Lower lobe of right lung (tissue), 2 donors: ENCODE results near the gene PARM1. TPM values are rescaled to one million over a fixed set of nuclear protein-coding genes. Genes with fewer than 3 reads are reported as not detected.

Experiments
- ATAC-seq, 2 donors: fragments of 200-7000 bp; cut with Tn5 transposase; one replicate each; pipeline ENCODE4 v1.9.1; 2020 to 2022; ENCODE audit warnings: mild to moderate bottlenecking in 2 of 2, moderate library complexity in 2 of 2
- DNase-seq: peaks from one replicate; pipeline ENCODE4 v3.0.0-alpha.2; 2020
- H3K27ac ChIP-seq: fragments of 200-600 bp; one replicate; pipeline ENCODE4 v1.8.0; 2022
- H3K27me3 ChIP-seq: fragments of 200-600 bp; one replicate; pipeline ENCODE4 v1.8.0; 2022; ENCODE audit warnings: low read depth
- H3K36me3 ChIP-seq: fragments of 200-600 bp; one replicate; pipeline ENCODE4 v1.8.0; 2022; ENCODE audit warnings: mild to moderate bottlenecking
- H3K4me1 ChIP-seq: fragments of 200-600 bp; one replicate; pipeline ENCODE4 v1.8.0; 2022
- H3K4me3 ChIP-seq: fragments of 200-600 bp; one replicate; pipeline ENCODE4 v1.8.0; 2022; ENCODE audit warnings: mild to moderate bottlenecking
- H3K9me3 ChIP-seq: fragments of 200-600 bp; one replicate; pipeline ENCODE4 v1.8.0; 2022
- CTCF ChIP-seq: fragments of 200-600 bp; IDR thresholded peaks from one replicate; pipeline ENCODE4 v1.8.0; 2022; ENCODE audit warnings: antibody characterized with exemption, mild to moderate bottlenecking
- intact Hi-C: fragments of 100-400 bp; cut with DNase I; formaldehyde crosslinking; loops from one replicate; pipeline ENCODE4 v1.11.0; 2022
- total RNA-seq: library from RNA; stranded (reverse); fragmentation: NEBNext Ultra II Directional; extraction: Animal tissue kit (Norgen Biotek cat#: 25700); gene quantifications from one replicate; pipeline ENCODE4 v1.2.1, GENCODE V29; 2021
- donor health status: DM: no; HTN: yes; CAD: no; lungs with severe emphysema.

Gene PARM1
- total RNA-seq, 1 donor from 2014 or later = 64.1 TPM

- no peak for TF ChIP-seq CTCF
- no peak overlapping the region for H3K4me3 ChIP-seq
- ATAC-seq = no peak
- intact Hi-C loops = no loop called here
- no peak overlapping the region for H3K27ac ChIP-seq
- no peak for DNase-seq
- no peaks in the 10 kb centered on the region for H3K4me1 ChIP-seq
- no peaks in the 10 kb centered on the region for H3K36me3 ChIP-seq
- H3K9me3 ChIP-seq = no peaks in the 10 kb centered on the region
- H3K27me3 ChIP-seq = no peaks in the 10 kb centered on the region
Measured at GRCh38 chr4:74893171-74893570, 39.7 kb upstream of the PARM1 start.

GRCh38 chr4:74896595-74896994 lies 36.3 kb upstream of the PARM1 start:
- DNase-seq (no peak), ATAC-seq (no peak)
- TF ChIP-seq CTCF = no peak
- H3K36me3 ChIP-seq = no peaks in the 10 kb centered on the region
- no peak overlapping the region for H3K27ac ChIP-seq
- H3K4me1 ChIP-seq = no peaks in the 10 kb centered on the region
- H3K27me3 ChIP-seq = no peaks in the 10 kb centered on the region
- intact Hi-C loops = no loop called here
- H3K9me3 ChIP-seq = no peaks in the 10 kb centered on the region
- no peak overlapping the region for H3K4me3 ChIP-seq

- H3K4me3 ChIP-seq = no peak overlapping the region
- no peak overlapping the region for H3K27ac ChIP-seq
- H3K4me1 ChIP-seq = no peaks in the 10 kb centered on the region
- no peaks in the 10 kb centered on the region for H3K36me3 ChIP-seq
- no peak for TF ChIP-seq CTCF
- ATAC-seq (no peak), DNase-seq (no peak)
- intact Hi-C loops = no loop called here
- no peaks in the 10 kb centered on the region for H3K27me3 ChIP-seq
- no peaks in the 10 kb centered on the region for H3K9me3 ChIP-seq
Measured at GRCh38 chr4:74897386-74897785, 35.5 kb upstream of the PARM1 start.

- H3K4me1 ChIP-seq = no peaks in the 10 kb centered on the region
- no peak for ATAC-seq
- intact Hi-C loops = no loop called here
- H3K4me3 ChIP-seq = no peak overlapping the region
- no peaks in the 10 kb centered on the region for H3K36me3 ChIP-seq
- no peak for TF ChIP-seq CTCF
- DNase-seq = no peak
- no peak overlapping the region for H3K27ac ChIP-seq
- H3K27me3 ChIP-seq = no peaks in the 10 kb centered on the region
- no peaks in the 10 kb centered on the region for H3K9me3 ChIP-seq
Measured at GRCh38 chr4:74900862-74901261, 32.1 kb upstream of the PARM1 start.

GRCh38 chr4:74904509-74905065 lies 28.3 kb upstream of the PARM1 start:
- H3K4me3 ChIP-seq = no peak overlapping the region
- H3K27me3 ChIP-seq = no peaks in the 10 kb centered on the region
- DNase-seq (no peak), ATAC-seq (no peak)
- H3K9me3 ChIP-seq = no peaks in the 10 kb centered on the region
- no peaks in the 10 kb centered on the region for H3K4me1 ChIP-seq
- no peaks in the 10 kb centered on the region for H3K36me3 ChIP-seq
- intact Hi-C loops = no loop called here
- TF ChIP-seq CTCF = no peak
- H3K27ac ChIP-seq = no peak overlapping the region

GRCh38 chr4:74906771-74907170 lies 26.1 kb upstream of the PARM1 start:
- Histone ChIP-seq H3K9me3 (peaks cover 5% of the 10 kb centered on the region), H3K27ac (no peak overlapping the region), H3K4me3 (no peak overlapping the region), H3K4me1 (no peaks in the 10 kb centered on the region), H3K27me3 (no peaks in the 10 kb centered on the region), H3K36me3 (no peaks in the 10 kb centered on the region)
- ATAC-seq (no peak), DNase-seq (no peak)
- TF ChIP-seq CTCF = no peak
- intact Hi-C loops = no loop called here
